HG03571 (cell line): ENCODE measurements around the gene AKAP17A.
"Not testable (repeated sequence)": the region's sequence is repeated elsewhere in the genome, so short reads cannot be mapped to it uniquely, and the experiment has no call there.

Experiments used
- ATAC-seq: cut with Tn5 transposase; IDR thresholded peaks from one replicate; pipeline ENCODE4 v1.9.1; 2021; ENCODE audit not compliant: unreplicated experiment

AKAP17A gene

GRCh38 chrX:1591102-1591862 lies at the start of gene AKAP17A:
TSS of gene AKAP17A (plus strand) at chrX:1591604. CDS start at chrX:1593463, 1,859 bp downstream.
- ATAC-seq: peak; percentile 84

GRCh38 chrX:1542994-1543725 lies 48.2 kb upstream of the AKAP17A start:
- ATAC-seq: no peak

GRCh38 chrX:1545776-1546408 lies 45.5 kb upstream of the AKAP17A start:
- no peak for ATAC-seq

GRCh38 chrX:1546691-1547251 lies 44.6 kb upstream of the AKAP17A start:
- ATAC-seq: no peak

- ATAC-seq: no peak
Measured at GRCh38 chrX:1551959-1552546, 39.4 kb upstream of the AKAP17A start.

- ATAC-seq: no peak
Measured at GRCh38 chrX:1554469-1555210, 36.8 kb upstream of the AKAP17A start.

GRCh38 chrX:1555370-1555769 lies 36.0 kb upstream of the AKAP17A start:
- no peak for ATAC-seq

GRCh38 chrX:1557442-1557841 lies 34.0 kb upstream of the AKAP17A start:
- not testable (repeated sequence) for ATAC-seq

- ATAC-seq: no peak
Measured at GRCh38 chrX:1558761-1559468, 32.5 kb upstream of the AKAP17A start.

GRCh38 chrX:1561164-1561563 lies 30.2 kb upstream of the AKAP17A start:
- no peak for ATAC-seq

GRCh38 chrX:1564077-1564476 lies 27.3 kb upstream of the AKAP17A start:
- not testable (repeated sequence) for ATAC-seq

GRCh38 chrX:1564750-1565683 lies 26.4 kb upstream of the AKAP17A start:
- ATAC-seq: no peak

GRCh38 chrX:1574181-1574580 lies 17.2 kb upstream of the AKAP17A start:
- ATAC-seq: not testable (repeated sequence)

- ATAC-seq: no peak
Measured at GRCh38 chrX:1576201-1576992, 15.0 kb upstream of the AKAP17A start.

GRCh38 chrX:1577845-1578244 lies 13.6 kb upstream of the AKAP17A start:
- ATAC-seq: no peak

- ATAC-seq: no peak
Measured at GRCh38 chrX:1578511-1579173, 12.8 kb upstream of the AKAP17A start.

- no peak for ATAC-seq
Measured at GRCh38 chrX:1581132-1581531, 10.3 kb upstream of the AKAP17A start.
